Endothelial cell of hepatic sinusoid (primary cell): ENCODE results near the gene FSD1L.

Experiments
- in situ Hi-C: cut with HindIII; loops from 2 replicates; pipeline ENCODE4 v1.10.0; 2017; ENCODE audit warnings: low sequenced_read_pairs

FSD1L gene

DNA sequence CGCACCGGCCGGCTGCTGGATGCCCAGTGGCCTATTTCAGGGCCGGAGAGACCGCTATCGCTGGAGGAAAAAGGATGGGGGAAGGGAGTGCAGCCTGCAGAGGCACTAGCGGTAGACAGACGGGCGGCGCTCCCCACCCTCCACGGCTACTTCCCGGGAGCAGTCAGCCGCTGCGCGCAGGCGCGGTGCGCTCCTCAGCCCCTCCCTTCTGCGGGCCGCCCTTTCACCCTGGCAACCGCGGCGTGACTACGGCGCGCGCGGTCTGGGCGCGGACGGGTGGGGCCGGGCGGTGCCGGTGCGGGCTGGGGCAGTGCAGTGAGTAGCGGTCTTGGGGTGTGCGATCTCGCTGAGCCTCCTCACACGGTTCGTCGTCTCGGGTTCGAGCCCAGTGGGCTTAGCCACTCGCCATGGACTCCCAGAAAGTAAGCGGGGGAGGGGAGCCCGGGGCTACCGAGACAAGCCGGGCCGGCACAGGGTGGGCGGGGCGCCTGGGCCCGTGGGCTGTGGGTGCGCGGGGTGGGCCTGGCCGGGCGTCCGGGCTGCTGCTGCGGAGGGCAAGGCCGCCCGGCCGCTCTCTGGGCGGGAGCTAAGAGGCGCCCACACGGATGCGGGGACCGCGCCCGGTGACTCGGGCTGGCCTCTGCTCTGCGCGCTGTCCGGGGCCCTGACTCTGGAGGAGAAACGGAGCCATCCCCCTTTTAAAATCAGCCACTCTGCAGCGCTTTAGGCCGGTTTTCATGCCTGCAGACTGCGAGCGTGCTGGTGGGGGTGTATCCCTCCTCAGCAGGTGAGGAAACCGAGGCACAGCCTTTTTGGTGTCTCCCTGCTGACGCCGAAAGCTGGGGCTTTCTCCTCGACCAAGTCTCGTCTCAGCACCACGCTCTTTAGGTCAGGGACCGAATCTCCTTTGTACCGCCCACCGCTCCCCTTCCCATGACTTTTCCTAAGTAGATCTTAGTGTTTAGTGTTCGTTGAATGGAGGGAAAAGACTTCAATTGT is at the start of gene FSD1L:
Gene FSD1L (plus strand): TSS at position 221 of the 999 bp plus-strand sequence. CDS start 187 bp downstream, at position 408.
- in situ Hi-C loops, result no loop called here

- in situ Hi-C loops, result no loop called here
Measured at GRCh38 chr9:105399117-105399516, 48.7 kb upstream of the FSD1L start.

- in situ Hi-C loops, result no loop called here
Measured at GRCh38 chr9:105401651-105402050, 46.2 kb upstream of the FSD1L start.

DNA sequence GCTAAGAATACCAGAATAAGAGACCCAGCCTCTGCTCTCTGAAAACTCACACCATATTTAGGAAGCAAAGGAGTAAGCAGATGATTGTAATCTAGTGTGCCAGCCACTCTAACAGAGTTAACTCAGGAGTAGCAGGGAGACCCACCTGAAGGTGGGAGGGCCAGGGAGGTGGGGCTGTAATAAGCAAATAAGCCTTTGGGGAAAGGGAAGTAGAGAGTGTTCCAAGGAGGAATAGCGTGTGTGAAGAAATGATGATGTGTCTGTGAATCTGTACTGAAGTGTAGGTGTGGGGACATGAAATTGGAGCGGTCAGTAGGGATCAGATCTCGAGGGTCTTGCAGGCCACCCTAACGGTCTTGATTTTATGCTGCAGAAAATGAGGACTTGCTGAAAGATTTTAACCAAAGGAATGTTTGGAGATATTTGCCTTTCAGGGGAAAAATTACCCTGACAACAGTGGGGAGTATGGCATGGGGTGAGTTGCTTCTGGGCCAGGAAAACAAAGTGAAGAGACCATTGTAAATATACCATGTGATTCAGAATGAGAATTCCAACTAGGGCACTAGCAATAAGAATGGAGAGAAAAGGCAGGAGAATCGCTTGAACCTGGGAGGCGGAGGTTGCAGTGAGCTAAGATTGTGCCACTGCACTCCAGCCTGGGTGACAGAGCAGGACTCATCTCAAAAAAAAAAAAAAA is 44.1 kb upstream of the FSD1L start:
- in situ Hi-C loops, result no loop called here

GRCh38 chr9:105405514-105406131 is 42.2 kb upstream of the FSD1L start:
- in situ Hi-C loops, result no loop called here

DNA sequence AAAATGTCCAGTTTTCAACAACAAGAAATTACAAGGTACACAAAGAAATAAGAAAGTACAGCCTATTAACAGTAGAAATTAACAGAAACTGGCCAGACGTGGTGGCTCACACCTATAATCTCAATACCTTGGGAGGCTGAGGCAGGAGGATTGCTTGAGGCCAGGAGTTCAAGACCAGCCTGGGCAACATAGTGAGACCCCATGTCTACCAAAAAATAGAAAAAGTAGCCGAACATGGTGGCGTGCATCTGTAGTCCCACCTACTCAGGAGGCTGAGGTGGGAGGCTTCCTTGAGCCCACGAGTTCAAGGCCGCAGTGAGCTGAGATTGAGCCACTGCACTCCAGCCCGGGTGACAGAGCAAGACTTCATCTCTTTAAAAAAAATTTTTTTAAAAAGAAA is 41.5 kb upstream of the FSD1L start:
- in situ Hi-C loops, result no loop called here

GRCh38 chr9:105413525-105413924 is 34.3 kb upstream of the FSD1L start:
- in situ Hi-C loops, result no loop called here

- in situ Hi-C loops, result no loop called here
Measured at GRCh38 chr9:105414947-105415661, 32.7 kb upstream of the FSD1L start.

DNA sequence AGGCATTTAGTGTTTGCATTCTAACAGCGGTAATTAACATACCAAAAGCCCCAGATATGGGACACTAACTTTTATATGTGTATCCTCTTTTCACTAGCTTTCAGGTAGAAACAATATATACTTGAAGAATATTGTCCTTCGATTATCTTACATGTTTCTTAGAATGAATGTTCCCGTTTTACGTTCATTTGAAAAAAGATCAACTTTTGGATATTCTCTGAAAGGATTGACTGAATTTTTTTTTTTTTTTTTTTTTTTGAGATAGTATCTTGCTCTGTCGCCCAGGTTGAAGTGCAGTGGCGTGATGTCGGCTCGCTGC is 32.2 kb upstream of the FSD1L start:
- in situ Hi-C loops, result no loop called here

DNA sequence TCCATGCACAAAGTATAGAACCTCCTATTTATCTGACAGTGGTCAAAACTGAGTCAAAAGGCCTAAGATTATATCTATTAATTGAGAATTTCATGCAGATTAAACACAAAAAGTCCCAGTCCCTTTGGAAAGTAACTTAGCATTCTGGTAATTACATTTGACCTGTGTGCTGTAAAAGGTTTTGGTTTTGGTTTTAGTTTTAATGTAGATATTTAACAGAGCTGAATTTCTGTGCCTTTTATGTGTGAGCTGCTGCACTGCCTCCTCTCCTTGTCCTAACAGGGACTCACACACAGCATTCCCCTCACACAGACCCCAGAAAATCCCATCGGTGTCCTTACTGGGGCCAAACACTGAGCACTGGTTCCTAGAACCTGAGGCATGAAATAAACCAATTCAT is 31.0 kb upstream of the FSD1L start:
- in situ Hi-C loops, result no loop called here

- in situ Hi-C loops, result no loop called here
Measured at GRCh38 chr9:105418588-105419500, 29.0 kb upstream of the FSD1L start.

- in situ Hi-C loops, result no loop called here
Measured at GRCh38 chr9:105419816-105420597, 27.8 kb upstream of the FSD1L start.

GRCh38 chr9:105421154-105421553 is 26.7 kb upstream of the FSD1L start:
- in situ Hi-C loops, result no loop called here

DNA sequence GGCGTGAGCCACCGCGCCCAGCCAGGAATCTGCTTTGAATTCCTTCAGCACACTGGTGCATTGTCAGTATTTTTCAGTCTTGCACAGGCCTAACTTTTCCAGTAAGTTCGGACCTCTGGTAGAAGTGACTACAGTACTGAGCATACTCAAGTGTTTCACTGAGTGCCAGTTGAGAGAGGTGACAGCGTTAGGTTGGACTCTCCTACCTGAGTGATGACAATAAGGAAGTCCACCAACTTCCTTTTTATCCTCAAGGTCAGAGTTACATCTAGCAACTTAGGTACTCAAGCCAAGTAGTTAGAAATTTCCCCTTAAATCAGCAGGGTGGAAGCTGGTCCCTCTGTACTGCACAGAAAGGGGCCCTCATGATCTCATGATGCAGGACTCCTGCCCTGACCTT is 26.0 kb upstream of the FSD1L start:
- in situ Hi-C loops, result no loop called here

DNA sequence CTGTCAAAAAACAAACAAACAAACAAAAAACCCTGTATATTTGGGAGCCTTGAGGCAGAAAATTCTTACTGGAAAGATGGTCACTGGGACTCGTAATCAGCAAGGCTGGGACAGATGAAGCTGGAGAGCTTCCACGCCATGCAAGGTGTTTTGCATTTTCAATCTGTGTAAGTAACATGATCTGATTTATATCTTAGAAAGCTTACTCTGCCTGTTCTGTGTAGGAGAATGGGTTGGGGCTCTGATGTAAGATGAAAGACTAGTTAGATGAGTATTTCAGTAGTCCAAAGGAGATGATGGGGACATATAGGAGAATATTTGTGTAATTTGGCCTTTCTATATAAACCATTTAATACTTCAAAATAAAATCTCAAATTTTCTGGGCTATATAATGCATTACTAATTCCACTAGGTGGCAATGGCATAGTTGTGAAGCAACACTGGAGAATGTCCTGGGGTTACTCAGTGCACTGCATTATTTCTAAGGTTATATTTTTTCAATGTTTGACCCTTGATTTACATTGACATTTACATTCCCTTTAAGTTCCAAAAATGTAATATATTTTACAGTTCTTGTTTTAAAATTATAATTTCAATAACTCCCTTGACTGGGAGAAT is 21.9 kb upstream of the FSD1L start:
- in situ Hi-C loops, result no loop called here

DNA sequence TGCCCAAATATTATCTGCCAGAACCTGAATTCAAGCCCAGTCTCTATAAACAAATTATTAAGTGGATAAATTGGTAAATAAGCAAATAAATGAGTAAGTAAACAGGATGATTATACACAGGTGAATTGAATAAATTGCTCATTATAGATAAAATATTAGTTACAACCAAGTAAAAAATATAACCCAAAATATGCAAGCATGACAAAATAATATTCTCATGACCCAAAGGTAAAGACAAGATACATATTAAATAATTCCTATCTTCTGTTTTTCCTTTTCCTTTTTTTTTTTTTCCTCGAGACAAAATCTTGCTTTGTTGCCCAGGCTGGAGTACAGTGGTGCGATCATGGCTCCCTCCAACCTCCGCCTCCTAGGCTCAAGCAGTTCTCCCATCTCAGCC is 21.2 kb upstream of the FSD1L start:
- in situ Hi-C loops, result no loop called here

DNA sequence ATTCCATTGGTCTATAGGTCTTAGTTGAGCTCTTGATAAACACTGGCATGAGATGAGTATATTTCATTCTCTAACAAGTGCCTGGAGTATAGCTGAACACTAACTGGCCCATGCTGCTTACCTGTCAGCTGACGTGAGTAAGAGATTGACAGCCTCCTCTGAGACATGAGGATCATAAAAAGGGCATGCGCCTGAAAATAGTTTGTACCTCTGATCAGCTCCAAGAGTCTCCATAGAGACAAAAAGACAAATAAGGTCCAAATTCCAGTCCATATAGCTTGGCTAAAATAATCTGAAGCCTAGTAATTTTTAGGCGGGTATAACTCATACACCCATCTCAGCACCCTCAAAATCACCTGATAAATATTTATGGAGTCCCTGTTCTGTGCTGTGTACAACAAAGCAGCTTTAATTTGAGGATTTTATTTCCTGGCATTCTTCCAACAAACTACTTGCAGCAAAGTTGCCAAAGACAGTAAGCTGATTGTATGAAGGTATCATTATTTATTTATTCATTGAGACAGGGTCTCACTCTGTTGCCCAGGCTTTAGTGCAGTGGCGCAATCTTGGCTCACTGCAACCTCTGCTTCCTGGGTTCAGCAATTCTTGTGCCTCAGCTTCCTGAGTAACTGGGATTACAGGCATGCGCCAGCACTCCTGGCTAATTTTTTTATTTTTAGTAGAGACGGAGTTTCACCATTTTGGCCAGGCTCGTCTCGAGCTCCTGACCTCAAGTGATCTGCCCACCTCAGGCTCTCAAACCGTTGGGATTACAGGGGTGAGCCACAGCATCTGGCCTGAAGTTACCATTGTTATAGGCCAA is 16.2 kb upstream of the FSD1L start:
- in situ Hi-C loops, result no loop called here

DNA sequence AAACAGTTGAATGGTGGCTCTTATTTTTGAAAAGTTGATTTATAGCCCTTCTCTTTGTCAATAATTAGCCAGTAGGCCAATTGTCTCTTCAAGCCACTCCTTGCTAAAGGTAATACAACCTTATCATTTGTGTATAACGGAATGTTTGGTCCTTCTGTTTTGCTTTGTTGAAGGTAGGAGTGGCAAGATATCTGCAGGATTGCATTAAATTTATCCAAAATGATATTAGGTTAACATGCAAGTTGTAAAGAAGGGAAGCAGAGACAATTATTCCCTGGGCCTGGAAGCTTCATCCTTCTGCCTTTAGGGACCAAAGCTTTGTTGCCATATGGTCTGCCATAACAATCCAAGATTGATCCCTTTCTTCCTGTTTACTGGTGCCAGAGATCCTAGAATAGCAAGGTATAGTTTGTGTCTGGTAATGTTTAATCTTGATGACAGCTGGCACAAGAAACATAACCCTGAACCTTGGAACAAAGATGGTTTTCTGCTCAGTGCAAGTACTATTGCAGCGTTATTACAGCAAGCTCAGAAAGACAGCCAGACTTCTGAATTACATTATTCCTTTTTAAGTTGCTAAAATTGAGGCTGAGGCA is 15.5 kb upstream of the FSD1L start:
- in situ Hi-C loops, result no loop called here
